Measurements from ENCODE around the gene OR8H2.
"Not testable (repeated sequence)": the region's sequence is repeated elsewhere in the genome, so short reads cannot be mapped to it uniquely, and the experiment has no call there.

The OR8H2 gene

DNA sequence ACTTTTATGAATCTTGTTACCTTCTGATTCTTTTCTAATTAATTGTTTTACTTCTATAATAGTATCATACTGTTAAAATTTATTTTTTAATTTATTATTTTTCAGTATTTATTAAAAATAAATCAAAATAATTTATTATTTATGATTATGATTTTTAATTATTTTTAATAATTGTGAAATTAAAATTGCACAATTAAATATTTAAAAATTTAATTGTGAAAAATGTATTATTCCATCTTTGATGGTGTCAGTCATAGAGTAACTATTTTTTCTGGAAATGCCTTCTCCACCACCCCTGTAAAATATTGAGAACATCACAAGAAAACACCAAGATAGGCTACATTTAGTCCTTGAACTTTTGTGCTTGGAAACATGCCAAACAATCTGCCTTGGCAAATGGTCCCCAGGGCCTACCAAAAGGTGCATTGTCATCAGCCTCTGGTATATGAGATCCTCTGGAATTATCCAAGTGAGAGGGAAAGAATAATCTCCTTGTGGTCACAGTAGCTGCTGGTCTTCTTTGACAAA lies at the start of gene OR8H2:
Gene OR8H2, plus strand, starts transcription at position 478 of the 528 bp plus-strand sequence. CDS start 1,356 bp downstream, outside the sequence.
- no peak for DNase-seq

DNA sequence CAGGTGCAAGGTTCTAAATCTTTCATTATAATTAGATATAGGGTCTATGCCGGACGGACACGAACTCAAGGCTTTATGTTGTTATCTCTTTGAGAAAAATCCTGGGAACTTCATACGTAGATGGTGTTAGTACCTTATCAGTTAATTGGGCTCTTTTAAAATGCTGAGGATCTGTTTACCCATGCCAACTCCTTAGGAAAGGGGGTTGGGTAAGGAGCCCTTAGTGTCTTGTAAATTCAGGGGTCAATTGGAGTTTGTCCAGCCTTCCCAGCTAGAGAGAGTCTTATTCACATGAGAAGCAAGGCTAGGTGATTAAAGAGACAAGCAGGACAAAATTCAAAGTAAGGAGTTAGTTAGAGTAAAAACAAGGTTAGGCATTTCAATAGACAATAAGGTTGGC lies 47.1 kb upstream of the OR8H2 start:
- not testable (repeated sequence) for DNase-seq

- DNase-seq = not testable (repeated sequence)
Observed at GRCh38 chr11:56057661-56058237, 45.7 kb upstream of the OR8H2 start.

DNA sequence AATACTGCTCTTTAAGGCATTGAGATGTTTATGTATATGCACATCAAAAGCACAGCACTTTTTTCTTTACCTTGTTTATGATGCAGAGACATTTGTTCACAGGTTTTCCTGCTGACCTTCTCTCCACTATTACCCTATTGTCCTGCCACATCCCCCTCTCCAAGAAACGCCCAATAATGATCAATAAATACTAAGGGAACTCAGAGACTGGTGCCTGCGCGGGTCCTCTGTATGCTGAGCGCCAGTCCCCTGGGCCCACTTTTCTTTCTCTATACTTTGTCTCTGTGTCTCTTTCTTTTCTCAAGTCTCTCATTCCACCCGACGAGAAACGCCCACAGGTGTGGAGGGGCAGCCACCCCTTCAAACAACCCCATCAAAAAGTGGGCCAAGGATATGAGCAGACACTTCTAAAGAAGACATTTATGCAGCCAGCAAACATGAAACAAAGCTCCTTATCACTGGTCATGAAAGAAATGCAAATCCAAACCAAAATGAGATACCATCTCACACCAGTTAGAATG lies 45.2 kb upstream of the OR8H2 start:
- not testable (repeated sequence) for DNase-seq

DNA sequence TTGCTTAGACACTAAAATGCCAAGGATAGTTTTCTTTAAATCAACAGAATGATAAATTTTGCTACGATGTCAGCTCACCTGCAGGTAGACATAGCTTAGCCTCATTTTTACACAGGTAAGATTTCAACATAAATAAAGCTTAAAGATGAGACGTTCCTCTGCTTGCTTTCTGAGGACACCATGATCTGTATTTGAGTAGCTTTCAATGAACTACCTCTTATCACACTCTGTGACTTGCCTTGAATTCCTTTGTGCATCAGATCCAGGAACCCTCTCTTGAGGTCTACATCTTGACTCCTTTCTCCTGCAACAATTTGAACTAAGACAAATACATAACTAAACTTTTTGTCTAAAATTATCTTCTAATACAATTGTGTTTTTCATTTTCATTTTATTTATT lies 36.5 kb upstream of the OR8H2 start:
- DNase-seq = no peak

GRCh38 chr11:56089697-56090096 lies 13.8 kb upstream of the OR8H2 start:
- no peak for DNase-seq

DNA sequence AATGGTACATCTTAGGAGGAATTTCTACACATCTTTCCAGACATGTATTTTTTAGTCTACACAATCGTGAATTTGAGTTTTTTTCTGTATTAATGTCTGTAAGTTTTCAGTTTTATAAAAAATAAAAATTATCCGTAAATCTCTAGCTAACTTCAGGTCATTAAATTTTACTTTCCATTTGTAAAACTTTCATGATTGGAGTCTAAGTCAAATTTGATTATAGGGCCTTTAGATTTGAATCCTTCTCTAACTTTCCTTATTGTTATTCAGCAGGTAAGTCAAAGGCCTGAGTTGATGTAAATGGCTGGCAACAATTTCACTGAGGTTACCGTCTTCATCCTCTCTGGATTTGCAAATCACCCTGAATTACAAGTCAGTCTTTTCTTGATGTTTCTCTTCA lies 10.5 kb upstream of the OR8H2 start, which contains the start of gene OR8I2:
Gene OR8I2, plus strand, starts transcription at position 301 of the 400 bp plus-strand sequence. Its CDS starts 0 bp downstream, at position 301.
- DNase-seq = no peak

GRCh38 chr11:56122073-56122472 lies 18.6 kb downstream of the OR8H2 start, which contains the start of gene OR8H3:
TSS of gene OR8H3 (plus strand) at chr11:56122373. CDS start at chr11:56122373, 0 bp downstream.
- DNase-seq = no peak

GRCh38 chr11:56140151-56140661 lies 36.7 kb downstream of the OR8H2 start, which contains the start of gene OR8J3:
TSS of gene OR8J3 (minus strand) at chr11:56140201. CDS start at chr11:56137718, 2,483 bp downstream.
- DNase-seq = no peak

GRCh38 chr11:56143681-56144080 lies 40.2 kb downstream of the OR8H2 start:
- not testable (repeated sequence) for DNase-seq

- no peak for DNase-seq
Observed at GRCh38 chr11:56151376-56151775, 47.9 kb downstream of the OR8H2 start.

GRCh38 chr11:56152333-56152732 lies 48.8 kb downstream of the OR8H2 start:
- no peak for DNase-seq
